Uterus (tissue), 4 donors: Measurements from ENCODE around the gene FAM184A. TPM values are rescaled to one million over a fixed set of nuclear protein-coding genes. Genes with fewer than 3 reads are reported as not detected.

Source experiments
- DNase-seq, 2 donors: peaks; one replicate each; pipeline ENCODE4 v3.0.0-alpha.2; 2019 to 2020
- H3K27ac ChIP-seq, 2 donors: fragments of 200-600 bp; sonication (generic); 1 replicate in 1 of 2; 2 replicates in 1 of 2; pipeline ENCODE4 v1.5.1; 2016 to 2018
- H3K27me3 ChIP-seq, 2 donors: fragments of 200-600 bp; sonication (generic); one replicate each; pipeline ENCODE4 v1.5.1; 2018 to 2019; ENCODE audit warnings: control low read depth in 1 of 2
- H3K36me3 ChIP-seq, 2 donors: fragments of 200-600 bp; sonication (generic); one replicate each; pipeline ENCODE4 v1.5.1; 2019; ENCODE audit warnings: control low read depth in 1 of 2
- H3K4me1 ChIP-seq, 2 donors: fragments of 200-600 bp; sonication (generic); one replicate each; pipeline ENCODE4 v1.5.1; 2018 to 2019; ENCODE audit warnings: control low read depth in 1 of 2
- H3K4me3 ChIP-seq, 2 donors: fragments of 200-600 bp; sonication (generic); 1 replicate in 1 of 2; 2 replicates in 1 of 2; pipeline ENCODE4 v1.5.1; 2018 to 2019; ENCODE audit warnings: mild to moderate bottlenecking in 1 of 2
- H3K9me3 ChIP-seq, 2 donors: fragments of 200-600 bp; sonication (generic); one replicate each; pipeline ENCODE4 v1.5.1; 2019; ENCODE audit warnings: control low read depth in 1 of 2
- POLR2A ChIP-seq, 2 donors: fragments of 450-650 bp; IDR thresholded peaks; one replicate each; pipeline ENCODE4 v1.6.1; 2016; ENCODE audit warnings: antibody characterized with exemption in 2 of 2, mild to moderate bottlenecking in 1 of 2, moderate library complexity in 1 of 2
- intact Hi-C: fragments of 100-400 bp; cut with DNase I; formaldehyde crosslinking; loops from one replicate; pipeline ENCODE4 v1.15.1; 2023; ENCODE audit warnings: low total_unique reads
- total RNA-seq, 4 donors: library from RNA; depleted of rRNA in 3 of 4; stranded (reverse); fragments of >200 nt in 3 of 4; gene quantifications; one replicate each; pipeline versions ENCODE4 v1.1.0 to v1.2.4, GENCODE V29; 2014 to 2023
- TF ChIP-seq, protein P1 (sequence below), 4 experiments: fragments of 200-600 bp in 2 of 4; fragments of 450-650 bp in 2 of 4; sonication (generic) in 2 of 4; IDR thresholded peaks; one replicate each; pipeline ENCODE4 v1.5.1; 2016 to 2019; ENCODE audit warnings: antibody characterized with exemption in 4 of 4, mild to moderate bottlenecking in 2 of 4, moderate library complexity in 1 of 4
- donor health status: DM: yes; HTN: yes; CAD: no.

Gene FAM184A
- total RNA-seq, 4 donors from 2014 or later, result 1.8 to 9.5 (median 5.1) TPM

DNA sequence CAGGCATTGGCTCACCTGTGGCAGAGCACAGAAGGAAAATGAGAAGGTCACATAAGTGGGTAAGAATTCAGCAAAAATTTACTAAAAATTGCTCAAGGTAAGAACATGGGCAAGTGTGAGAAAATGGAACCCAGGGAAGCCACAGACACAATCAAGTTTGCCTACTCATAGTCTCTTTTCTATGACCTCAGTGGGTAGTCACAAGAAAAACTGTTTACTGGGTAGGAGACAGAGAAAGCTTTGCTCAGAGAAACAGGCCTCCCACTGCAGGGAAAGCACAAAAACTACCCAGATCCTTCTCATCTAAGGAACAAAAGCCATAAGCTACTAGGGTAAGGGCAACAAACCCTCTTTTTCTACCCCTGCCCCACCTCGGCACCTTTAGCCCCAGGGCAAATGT lies 35.2 kb downstream of the FAM184A start:
- TF ChIP-seq, protein P1, sequence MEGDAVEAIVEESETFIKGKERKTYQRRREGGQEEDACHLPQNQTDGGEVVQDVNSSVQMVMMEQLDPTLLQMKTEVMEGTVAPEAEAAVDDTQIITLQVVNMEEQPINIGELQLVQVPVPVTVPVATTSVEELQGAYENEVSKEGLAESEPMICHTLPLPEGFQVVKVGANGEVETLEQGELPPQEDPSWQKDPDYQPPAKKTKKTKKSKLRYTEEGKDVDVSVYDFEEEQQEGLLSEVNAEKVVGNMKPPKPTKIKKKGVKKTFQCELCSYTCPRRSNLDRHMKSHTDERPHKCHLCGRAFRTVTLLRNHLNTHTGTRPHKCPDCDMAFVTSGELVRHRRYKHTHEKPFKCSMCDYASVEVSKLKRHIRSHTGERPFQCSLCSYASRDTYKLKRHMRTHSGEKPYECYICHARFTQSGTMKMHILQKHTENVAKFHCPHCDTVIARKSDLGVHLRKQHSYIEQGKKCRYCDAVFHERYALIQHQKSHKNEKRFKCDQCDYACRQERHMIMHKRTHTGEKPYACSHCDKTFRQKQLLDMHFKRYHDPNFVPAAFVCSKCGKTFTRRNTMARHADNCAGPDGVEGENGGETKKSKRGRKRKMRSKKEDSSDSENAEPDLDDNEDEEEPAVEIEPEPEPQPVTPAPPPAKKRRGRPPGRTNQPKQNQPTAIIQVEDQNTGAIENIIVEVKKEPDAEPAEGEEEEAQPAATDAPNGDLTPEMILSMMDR (IDR thresholded peaks at IDR 0.05), result no peak
- no peak for TF ChIP-seq POLR2A (IDR thresholded peaks at IDR 0.05)
- Histone ChIP-seq H3K27ac (no peak overlapping the region), H3K27me3 (no peaks in the 10 kb centered on the region), H3K36me3 (no peaks in the 10 kb centered on the region), H3K4me1 (no peaks in the 10 kb centered on the region), H3K9me3 (no peaks in the 10 kb centered on the region), H3K4me3 (no peak overlapping the region)
- DNase-seq, result no peak
- intact Hi-C loops, result no loop called here

- intact Hi-C loops, result no loop called here
Measured at GRCh38 chr6:119040636-119041035, 37.8 kb downstream of the FAM184A start.

GRCh38 chr6:119040229-119040628 lies 38.2 kb downstream of the FAM184A start:
- intact Hi-C loops, result no loop called here
- no peaks in the 10 kb centered on the region for H3K36me3 ChIP-seq
- no peaks in the 10 kb centered on the region for H3K4me1 ChIP-seq
- H3K27me3 ChIP-seq, result no peaks in the 10 kb centered on the region
- no peak for TF ChIP-seq POLR2A (IDR thresholded peaks at IDR 0.05)
- TF ChIP-seq, protein P1 (IDR thresholded peaks at IDR 0.05), result no peak
- no peak overlapping the region for H3K27ac ChIP-seq
- DNase-seq, result no peak
- H3K4me3 ChIP-seq, result no peak overlapping the region
- H3K9me3 ChIP-seq, result no peaks in the 10 kb centered on the region

More at GRCh38 chr6:119040636-119041035, 37.8 kb downstream of the FAM184A start:
- Histone ChIP-seq H3K9me3 (no peaks in the 10 kb centered on the region), H3K27ac (no peak overlapping the region), H3K4me3 (no peak overlapping the region), H3K4me1 (no peaks in the 10 kb centered on the region), H3K27me3 (no peaks in the 10 kb centered on the region), H3K36me3 (no peaks in the 10 kb centered on the region)
- TF ChIP-seq POLR2A (IDR thresholded peaks at IDR 0.05), result no peak
- DNase-seq, result no peak

- TF ChIP-seq, protein P1 (IDR thresholded peaks at IDR 0.05), result no peak
- no peak for TF ChIP-seq POLR2A (IDR thresholded peaks at IDR 0.05)
- H3K9me3 ChIP-seq, result no peaks in the 10 kb centered on the region
- H3K4me1 ChIP-seq, result no peaks in the 10 kb centered on the region
- no peak overlapping the region for H3K27ac ChIP-seq
- intact Hi-C loops, result no loop called here
- H3K4me3 ChIP-seq, result no peak overlapping the region
- no peaks in the 10 kb centered on the region for H3K27me3 ChIP-seq
- no peak for DNase-seq
- no peaks in the 10 kb centered on the region for H3K36me3 ChIP-seq
Measured at GRCh38 chr6:119037941-119038623, 40.4 kb downstream of the FAM184A start.

DNA sequence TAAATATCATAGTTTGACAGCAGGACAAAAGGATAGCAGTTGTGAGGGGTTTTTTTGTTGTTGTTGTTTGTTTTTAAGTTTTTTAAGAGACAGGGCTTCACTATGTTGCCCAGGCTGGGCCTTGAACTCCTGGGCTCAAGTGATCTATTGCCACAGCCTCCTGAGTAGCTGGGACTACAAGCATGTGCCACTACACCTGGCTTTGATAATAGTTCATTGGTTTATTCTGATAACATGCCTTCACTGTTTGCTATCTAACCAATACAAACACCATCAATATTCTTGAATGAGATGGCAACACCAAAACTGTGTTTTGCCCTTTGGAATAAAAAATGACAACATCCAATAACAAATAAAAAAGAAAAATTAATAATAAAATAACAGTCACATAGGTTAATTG lies 41.2 kb downstream of the FAM184A start:
- Histone ChIP-seq H3K4me3 (no peak overlapping the region), H3K36me3 (no peaks in the 10 kb centered on the region), H3K9me3 (no peaks in the 10 kb centered on the region), H3K27me3 (no peaks in the 10 kb centered on the region), H3K4me1 (no peaks in the 10 kb centered on the region), H3K27ac (no peak overlapping the region)
- DNase-seq, result no peak
- intact Hi-C loops, result no loop called here
- TF ChIP-seq, protein P1 (IDR thresholded peaks at IDR 0.05), result no peak
- no peak for TF ChIP-seq POLR2A (IDR thresholded peaks at IDR 0.05)
